GM23248 (cell line): ENCODE results near the gene GDF10. TPM values are rescaled to one million over a fixed set of nuclear protein-coding genes. Genes with fewer than 3 reads are reported as not detected.
A peak's percentile ranks its signal among the peaks of the same experiment; 100 is the strongest.

Experiments used
- DNase-seq: peaks from one replicate; pipeline ENCODE4 v3.0.0-alpha.2; 2015
- H2AFZ ChIP-seq: fragments of 200-600 bp; sonication (generic); 2 replicates; pipeline ENCODE4 v1.6.1; 2016; ENCODE audit warnings: antibody characterized with exemption
- H3F3A ChIP-seq: fragments of 200-600 bp; sonication (generic); 2 replicates; pipeline ENCODE4 v1.6.1; 2016; ENCODE audit warnings: mild to moderate bottlenecking, antibody characterized with exemption, mixed run types; ENCODE audit not compliant: insufficient read depth
- H3K27ac ChIP-seq: fragments of 200-600 bp; sonication (generic); 2 replicates; pipeline ENCODE4 v1.5.1; 2016; ENCODE audit warnings: mild to moderate bottlenecking
- H3K27me3 ChIP-seq: fragments of 200-600 bp; sonication (generic); replicated peaks from 2 replicates; pipeline ENCODE4 v1.6.1; 2016; ENCODE audit warnings: mild to moderate bottlenecking; ENCODE audit not compliant: insufficient read depth
- H3K36me3 ChIP-seq: fragments of 200-600 bp; sonication (generic); 2 replicates; pipeline ENCODE4 v1.6.1; 2016; ENCODE audit warnings: low read depth, mild to moderate bottlenecking
- H3K4me1 ChIP-seq: fragments of 200-600 bp; sonication (generic); 2 replicates; pipeline ENCODE4 v1.6.1; 2016; ENCODE audit warnings: mild to moderate bottlenecking; ENCODE audit not compliant: insufficient read depth
- H3K4me2 ChIP-seq: fragments of 200-600 bp; sonication (generic); one replicate; pipeline ENCODE4 v1.6.1; 2016; ENCODE audit warnings: mild to moderate bottlenecking; ENCODE audit not compliant: unreplicated experiment
- H3K4me3 ChIP-seq: fragments of 200-600 bp; sonication (generic); 2 replicates; pipeline ENCODE4 v1.5.1; 2016; ENCODE audit warnings: mild to moderate bottlenecking
- H3K79me2 ChIP-seq: fragments of 200-600 bp; sonication (generic); 2 replicates; pipeline ENCODE4 v1.6.1; 2016; ENCODE audit warnings: mild to moderate bottlenecking; ENCODE audit not compliant: insufficient read depth
- H3K9ac ChIP-seq: fragments of 200-600 bp; sonication (generic); 2 replicates; pipeline ENCODE4 v1.6.1; 2016; ENCODE audit warnings: mild to moderate bottlenecking
- H3K9me2 ChIP-seq: fragments of 200-600 bp; sonication (generic); 2 replicates; pipeline ENCODE4 v1.6.1; 2016; ENCODE audit warnings: mixed run types, mild to moderate bottlenecking, moderate library complexity; ENCODE audit not compliant: insufficient read depth
- H3K9me3 ChIP-seq: fragments of 200-600 bp; sonication (generic); one replicate; pipeline ENCODE4 v1.6.1; 2017; ENCODE audit warnings: low read depth
- H4K20me1 ChIP-seq: fragments of 200-600 bp; sonication (generic); 2 replicates; pipeline ENCODE4 v1.6.0; 2016; ENCODE audit not compliant: insufficient read depth
- EZH2 ChIP-seq: fragments of 200-600 bp; sonication (generic); IDR thresholded peaks from 2 replicates; pipeline ENCODE4 v1.6.1; 2018; ENCODE audit warnings: antibody characterized with exemption, mild to moderate bottlenecking; ENCODE audit not compliant: insufficient read depth, poor library complexity, severe bottlenecking
- EZH2phosphoT487 ChIP-seq: fragments of 200-600 bp; sonication (generic); IDR thresholded peaks from 2 replicates; pipeline ENCODE4 v1.6.1; 2018; ENCODE audit warnings: antibody characterized with exemption, moderate library complexity, mild to moderate bottlenecking, low read depth; ENCODE audit not compliant: insufficient read depth
- WGBS, 2 experiments: methylation state at CpG; one replicate each; pipeline ENCODE4 v1.1.6; 2015 to 2017; ENCODE audit warnings: low lambda C conversion rate in 2 of 2, low coverage in 1 of 2; ENCODE audit errors: missing lambda C conversion rate in 2 of 2; 5-methylcytosine and 5-hydroxymethylcytosine counted together
- in situ Hi-C: fragments of 300-500 bp; cut with MboI; formaldehyde crosslinking; loops from 2 replicates; pipeline ENCODE4 v1.15.0; 2020
- polyA plus RNA-seq: library from polyadenylated mRNA; unstranded; fragments of >200 nt; fragmentation: Nextera tagmentation; extraction: Ambion mirVana; gene quantifications from 2 replicates; pipeline ENCODE4 v1.2.1, GENCODE V29; 2016
- total RNA-seq: library from RNA; depleted of rRNA; stranded (reverse); fragments of >200 nt; shearing (Covaris generic); gene quantifications from 2 replicates; pipeline ENCODE4 v1.2.3, GENCODE V29; 2014

The GDF10 gene
- total and polyA plus RNA-seq, 2 experiments from 2014 or later: 0.08 to 0.22 TPM

- no peak for DNase-seq
- Histone ChIP-seq H3K27ac (no peak overlapping the region), H3K9me2 (no peaks in the 10 kb centered on the region), H3K9ac (no peak overlapping the region), H3K36me3 (no peaks in the 10 kb centered on the region), H4K20me1 (no peaks in the 10 kb centered on the region), H3F3A (peaks cover 5% of the 10 kb centered on the region; the same call in 1 of the 2 replicates), H3K27me3 (peaks cover 59% of the 10 kb centered on the region), H3K4me1 (no peaks in the 10 kb centered on the region), H3K79me2 (no peaks in the 10 kb centered on the region), H3K4me3 (no peak overlapping the region), H2AFZ (no peak overlapping the region), H3K9me3 (no peaks in the 10 kb centered on the region), H3K4me2 (no peak overlapping the region)
- 47 to 56% methylated on average over 9 of the region's 9 CpGs for WGBS, 2 experiments
- TF ChIP-seq EZH2 (no peak), EZH2phosphoT487 (no peak)
- in situ Hi-C loops: no loop called here
These were observed 39.4 kb upstream of the GDF10 start for GRCh38 chr10:47260505-47261111.

GRCh38 chr10:47261121-47261520, 38.9 kb upstream of the GDF10 start:
- H3K4me2 ChIP-seq: no peak overlapping the region
- 50 to 65% methylated on average over 1 of the region's 1 CpG for WGBS, 2 experiments
- peaks cover 60% of the 10 kb centered on the region for H3K27me3 ChIP-seq
- H3K4me3 ChIP-seq: no peak overlapping the region
- H3K27ac ChIP-seq: no peak overlapping the region
- H3K4me1 ChIP-seq: no peaks in the 10 kb centered on the region
- H3K9me2 ChIP-seq: no peaks in the 10 kb centered on the region
- TF ChIP-seq EZH2phosphoT487: no peak
- no peak for TF ChIP-seq EZH2
- H3K9ac ChIP-seq: no peak overlapping the region
- H3K79me2 ChIP-seq: no peaks in the 10 kb centered on the region
- no peaks in the 10 kb centered on the region for H3K9me3 ChIP-seq
- H3F3A ChIP-seq: peaks cover 5% of the 10 kb centered on the region; the same call in 1 of the 2 replicates
- H4K20me1 ChIP-seq: no peaks in the 10 kb centered on the region
- in situ Hi-C loops: no loop called here
- no peaks in the 10 kb centered on the region for H3K36me3 ChIP-seq
- H2AFZ ChIP-seq: no peak overlapping the region
- no peak for DNase-seq

- Histone ChIP-seq H3K9me2 (no peaks in the 10 kb centered on the region), H3K27me3 (peaks cover 57% of the 10 kb centered on the region), H3K36me3 (no peaks in the 10 kb centered on the region), H3K4me3 (no peak overlapping the region), H3K4me1 (no peaks in the 10 kb centered on the region), H3K27ac (no peak overlapping the region), H3K9ac (no peak overlapping the region), H3K79me2 (no peaks in the 10 kb centered on the region), H3K9me3 (no peaks in the 10 kb centered on the region), H2AFZ (no peak overlapping the region), H3K4me2 (no peak overlapping the region), H4K20me1 (no peaks in the 10 kb centered on the region), H3F3A (peaks cover 5% of the 10 kb centered on the region; the same call in 1 of the 2 replicates)
- 37 to 39% methylated on average over 5 of the region's 5 CpGs for WGBS, 2 experiments
- TF ChIP-seq EZH2: no peak
- no peak for TF ChIP-seq EZH2phosphoT487
- in situ Hi-C loops: no loop called here
- no peak for DNase-seq
These were observed 38.4 kb upstream of the GDF10 start for GRCh38 chr10:47261556-47261955.

GRCh38 chr10:47262606-47263533, 37.1 kb upstream of the GDF10 start:
- H3K4me2 ChIP-seq: no peak overlapping the region
- DNase-seq: peak; percentile 43

More at GRCh38 chr10:47262606-47263533, 37.1 kb upstream of the GDF10 start:
- Histone ChIP-seq H3K27ac (no peak overlapping the region), H4K20me1 (no peaks in the 10 kb centered on the region), H3K9me2 (no peaks in the 10 kb centered on the region), H2AFZ (no peak overlapping the region), H3K9ac (no peak overlapping the region), H3F3A (peaks cover 3% of the 10 kb centered on the region; the same call in 1 of the 2 replicates), H3K4me3 (no peak overlapping the region), H3K36me3 (no peaks in the 10 kb centered on the region), H3K4me1 (no peaks in the 10 kb centered on the region), H3K27me3 (peaks cover 52% of the 10 kb centered on the region), H3K79me2 (no peaks in the 10 kb centered on the region), H3K9me3 (no peaks in the 10 kb centered on the region)
- TF ChIP-seq EZH2: no peak
- no peak for TF ChIP-seq EZH2phosphoT487
- in situ Hi-C loops: no loop called here
- WGBS, 2 experiments: 1% methylated on average over 5 of the region's 5 CpGs
